Heart right ventricle (tissue), 16 donors: ENCODE results near the gene MYCBP2. TPM values are rescaled to one million over a fixed set of nuclear protein-coding genes. Genes with fewer than 3 reads are reported as not detected.
A peak's percentile ranks its signal among the peaks of the same experiment; 100 is the strongest.

Experiments used
- ATAC-seq, 8 donors: fragments of 200-7000 bp; cut with Tn5 transposase; one replicate each; pipeline ENCODE4 v1.9.1; 2020; ENCODE audit warnings: mild to moderate bottlenecking in 8 of 8, moderate library complexity in 8 of 8, moderate number of reproducible peaks in 1 of 8
- DNase-seq, 2 donors: peaks; one replicate each; pipeline ENCODE4 v3.0.0-alpha.2; 2020
- H3K27ac ChIP-seq, 10 donors: fragments of 200-600 bp; sonication (generic) in 2 of 10; one replicate each; pipeline versions ENCODE4 v1.5.0 to v1.8.0; 2020 to 2022; ENCODE audit warnings: mild to moderate bottlenecking in 3 of 10
- H3K27me3 ChIP-seq, 7 donors: fragments of 200-600 bp; one replicate each; pipeline ENCODE4 v1.8.0; 2021 to 2022; ENCODE audit warnings: mild to moderate bottlenecking in 2 of 7
- H3K36me3 ChIP-seq, 9 donors: fragments of 200-600 bp; sonication (generic) in 1 of 9; one replicate each; pipeline versions ENCODE4 v1.5.0 to v1.8.0; 2020 to 2022; ENCODE audit warnings: mild to moderate bottlenecking in 2 of 9
- H3K4me1 ChIP-seq, 9 donors: fragments of 200-600 bp; sonication (generic) in 1 of 9; one replicate each; pipeline versions ENCODE4 v1.5.0 to v1.8.0; 2020 to 2022; ENCODE audit warnings: mild to moderate bottlenecking in 4 of 9
- H3K4me3 ChIP-seq, 10 donors: fragments of 200-600 bp; sonication (generic) in 2 of 10; one replicate each; pipeline versions ENCODE4 v1.5.0 to v1.8.0; 2020 to 2022; ENCODE audit warnings: mild to moderate bottlenecking in 7 of 10, moderate library complexity in 2 of 10
- H3K9me3 ChIP-seq, 11 donors: fragments of 200-600 bp in 10 of 11; sonication (generic) in 2 of 11; one replicate each; pipeline versions ENCODE4 v1.5.0 to v1.8.0; 2013 to 2022; ENCODE audit warnings: mild to moderate bottlenecking in 2 of 11, control low read depth in 1 of 11, moderate library complexity in 1 of 11
- WGBS, 2 donors: extraction: QIAGEN DNeasy Blood & Tissue Kit; methylation state at CpG; one replicate each; pipeline ENCODE4 v1.1.7; 2013; ENCODE audit warnings: inconsistent platforms in 1 of 2; 5-methylcytosine and 5-hydroxymethylcytosine counted together
- intact Hi-C, 10 donors: fragments of 100-400 bp; cut with DNase I; formaldehyde crosslinking; loops; one replicate each; pipeline versions ENCODE4 v1.11.1 to v1.14.2; 2022
- polyA plus RNA-seq, 2 donors: library from polyadenylated mRNA; stranded (reverse); fragments of 200-250 nt; gene quantifications; one replicate each; pipeline ENCODE4 v1.2.3, GENCODE V29; 2013
- total RNA-seq, 10 donors: library from RNA; stranded (reverse); fragmentation: NEBNext Ultra II Directional in 3 of 10; extraction: Animal tissue kit (Norgen Biotek cat#: 25700) in 3 of 10; gene quantifications; one replicate each; pipeline versions ENCODE4 v1.2.1 to v1.2.4, GENCODE V29; 2021 to 2023
- TF ChIP-seq, protein P1 (sequence below), 9 donors: fragments of 200-600 bp; sonication (generic) in 2 of 9; IDR thresholded peaks; one replicate each; pipeline versions ENCODE4 v1.5.0 to v1.8.0; 2021 to 2022; ENCODE audit warnings: antibody characterized with exemption in 9 of 9, mild to moderate bottlenecking in 5 of 9, moderate library complexity in 1 of 9
- donor health status: Arrhythmogenic right ventricular cardiomyopathy.
- donor health status: ischemic (EF 13 %, LVEDD 7.1; RV severe dilation, severe dysfunction).
- donor health status: healthy with polysubstance abuse.
- donor health status: DM: no; HTN: yes; CAD: no.
- donor health status: DM: no; HTN: no; CAD: no.
- donor health status: ischemic (EF 25% LVEDD 6.9; RV normal size, moderate dysfunction).
- donor health status: ischemic (EF 25% LVEDD 5.7; RV mildly dilated, moderate dysfunction).
- donor health status: healthy.
- donor health status: DM: yes; HTN: yes; CAD: no.
- donor health status: Ischemic cardiomyopathy.
- donor health status: ischemic (EF 35%, LVEDD 5.7; RV mildly dilated, moderate dysfunction).
- donor health status: nonischemic (EF 11% LVEDD 7.7; RV severe dilation, severe dysfunction).
- donor health status: DM: yes; HTN: yes; CAD: no.
- donor health status: PGD.
- donor health status: ischemic (EF 29% LVEDD 5.4; RV normal size, mild dysfunction).
- donor health status: nonischemic (EF 23%, LVEDD 6.1; RV moderate dilation, normal function).

MYCBP2 gene
- total and polyA plus RNA-seq, 12 donors = 18.6 to 70.7 (median 52.4) TPM

DNA sequence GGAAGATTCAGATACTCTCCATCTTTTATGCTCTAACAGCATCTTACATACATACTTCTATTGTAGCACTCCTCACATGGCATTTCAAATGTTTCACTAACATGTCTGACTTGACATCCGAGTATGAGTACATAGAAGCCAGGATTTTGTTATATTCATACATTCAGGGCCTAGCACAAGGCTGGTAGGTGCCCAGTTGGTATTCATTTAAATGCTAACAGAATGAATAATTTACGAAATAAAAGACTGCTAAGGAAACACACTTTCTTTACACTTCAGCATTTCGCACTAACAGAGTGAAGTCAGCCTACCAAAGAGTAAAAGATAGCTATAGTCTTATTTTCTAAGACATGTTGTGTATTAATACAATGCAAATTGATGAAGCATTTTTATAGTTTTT, 232.1 kb downstream of the MYCBP2 start:
- Histone ChIP-seq H3K27me3 (no peaks in the 10 kb centered on the region), H3K36me3 (peaks cover 0 to 100% (median 33%) of the 10 kb centered on the region in 9 donors), H3K27ac (no peak overlapping the region), H3K4me1 (no peaks in the 10 kb centered on the region), H3K4me3 (no peak overlapping the region), H3K9me3 (no peaks in the 10 kb centered on the region)
- TF ChIP-seq, protein P1, sequence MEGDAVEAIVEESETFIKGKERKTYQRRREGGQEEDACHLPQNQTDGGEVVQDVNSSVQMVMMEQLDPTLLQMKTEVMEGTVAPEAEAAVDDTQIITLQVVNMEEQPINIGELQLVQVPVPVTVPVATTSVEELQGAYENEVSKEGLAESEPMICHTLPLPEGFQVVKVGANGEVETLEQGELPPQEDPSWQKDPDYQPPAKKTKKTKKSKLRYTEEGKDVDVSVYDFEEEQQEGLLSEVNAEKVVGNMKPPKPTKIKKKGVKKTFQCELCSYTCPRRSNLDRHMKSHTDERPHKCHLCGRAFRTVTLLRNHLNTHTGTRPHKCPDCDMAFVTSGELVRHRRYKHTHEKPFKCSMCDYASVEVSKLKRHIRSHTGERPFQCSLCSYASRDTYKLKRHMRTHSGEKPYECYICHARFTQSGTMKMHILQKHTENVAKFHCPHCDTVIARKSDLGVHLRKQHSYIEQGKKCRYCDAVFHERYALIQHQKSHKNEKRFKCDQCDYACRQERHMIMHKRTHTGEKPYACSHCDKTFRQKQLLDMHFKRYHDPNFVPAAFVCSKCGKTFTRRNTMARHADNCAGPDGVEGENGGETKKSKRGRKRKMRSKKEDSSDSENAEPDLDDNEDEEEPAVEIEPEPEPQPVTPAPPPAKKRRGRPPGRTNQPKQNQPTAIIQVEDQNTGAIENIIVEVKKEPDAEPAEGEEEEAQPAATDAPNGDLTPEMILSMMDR (IDR thresholded peaks at IDR 0.05) = no peak
- no peak for DNase-seq
- no peak for ATAC-seq
- WGBS, 2 donors = 98% methylated on average over 3 of the region's 3 CpGs
- intact Hi-C loops = no loop called here

DNA sequence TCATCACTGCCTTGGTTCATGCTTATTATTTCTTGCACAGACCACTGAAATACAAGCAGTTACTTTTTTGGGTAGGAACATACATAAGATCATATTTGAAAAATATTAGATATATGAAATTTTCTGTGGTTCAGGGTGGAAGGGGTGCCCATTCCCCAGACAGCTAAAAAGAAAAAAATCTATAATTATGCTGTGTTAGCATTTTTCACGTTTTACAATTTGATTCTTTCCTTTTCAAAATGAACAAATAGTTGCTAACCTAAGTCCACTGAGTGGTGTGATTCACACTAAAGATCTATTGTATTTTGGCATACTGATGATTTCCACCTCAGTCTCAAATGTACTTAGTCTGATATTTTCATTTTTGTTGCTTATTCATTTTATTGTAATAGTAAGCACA, 233.2 kb downstream of the MYCBP2 start:
- WGBS, 2 donors = 80 to 86% methylated on average over 1 of the region's 1 CpG
- DNase-seq (no peak), ATAC-seq (no peak)
- no peak overlapping the region for H3K27ac ChIP-seq
- intact Hi-C loops = no loop called here
- no peaks in the 10 kb centered on the region for H3K4me1 ChIP-seq
- H3K36me3 ChIP-seq = peaks cover 0 to 100% (median 33%) of the 10 kb centered on the region in 9 donors
- no peaks in the 10 kb centered on the region for H3K9me3 ChIP-seq
- no peak overlapping the region for H3K4me3 ChIP-seq
- TF ChIP-seq, protein P1 (IDR thresholded peaks at IDR 0.05) = no peak
- H3K27me3 ChIP-seq = no peaks in the 10 kb centered on the region

DNA sequence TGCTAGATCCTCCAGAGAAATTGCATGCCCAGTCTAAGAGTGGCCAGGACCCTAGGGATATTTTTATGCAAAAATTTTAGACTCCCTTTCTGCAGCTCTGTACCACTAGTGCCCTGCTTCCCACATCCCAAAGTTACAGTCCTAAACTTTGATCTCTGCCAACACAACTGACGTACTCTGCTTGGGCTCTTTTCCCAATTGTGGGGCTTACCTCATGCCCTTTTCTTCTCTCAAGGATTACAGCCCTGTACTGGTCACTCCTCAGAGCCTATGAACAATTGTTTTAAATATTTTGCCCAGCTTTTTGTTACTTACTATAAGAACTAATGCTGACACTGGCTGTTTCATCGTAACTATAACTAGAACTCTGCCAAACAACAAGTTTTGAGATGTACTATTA, 242.1 kb downstream of the MYCBP2 start:
- H3K4me1 ChIP-seq = no peaks in the 10 kb centered on the region
- peaks cover 0 to 99% (median 41%) of the 10 kb centered on the region in 9 donors for H3K36me3 ChIP-seq
- H3K9me3 ChIP-seq = peaks cover 0 to 7% (median 0%) of the 10 kb centered on the region in 11 donors
- WGBS, 2 donors = 94 to 97% methylated on average over 2 of the region's 2 CpGs
- H3K4me3 ChIP-seq = no peak overlapping the region
- DNase-seq = peak in 1 of 2 donors; percentile 5
- ATAC-seq = peak in 4 of 8 donors; percentile 44 to 85 (median 80)
- H3K27ac ChIP-seq = no peak overlapping the region
- intact Hi-C loops = no loop called here
- TF ChIP-seq, protein P1 (IDR thresholded peaks at IDR 0.05) = no peak
- H3K27me3 ChIP-seq = no peaks in the 10 kb centered on the region

DNA sequence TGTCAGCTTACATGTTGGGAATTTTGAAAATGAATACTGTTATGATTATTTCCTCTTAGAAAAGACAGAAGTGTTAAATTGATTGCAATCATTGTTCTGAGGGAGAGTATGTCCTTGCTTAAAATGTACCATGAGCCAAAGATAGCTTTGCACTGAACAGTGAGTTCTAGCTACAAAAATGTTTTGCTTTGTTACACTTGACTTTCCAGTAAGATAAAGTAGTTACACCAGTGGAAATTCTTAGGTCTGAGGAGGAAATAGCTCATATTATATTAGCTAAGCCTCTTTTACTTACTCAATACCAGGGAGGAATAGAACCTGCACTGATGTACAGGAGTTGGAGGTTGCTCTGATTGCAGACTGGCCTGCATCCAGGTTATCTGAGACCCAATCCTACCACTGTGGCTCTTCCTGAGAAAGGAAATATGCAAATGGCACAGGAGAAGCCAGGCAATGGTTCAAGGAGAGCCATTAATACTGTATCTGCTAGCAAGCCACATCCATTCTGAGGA, 246.9 kb downstream of the MYCBP2 start:
- H3K4me1 ChIP-seq = no peaks in the 10 kb centered on the region
- DNase-seq = no peak
- no peak overlapping the region for H3K4me3 ChIP-seq
- H3K27me3 ChIP-seq = no peaks in the 10 kb centered on the region
- intact Hi-C loops = loop anchor here in 1 of 10 donors (10.0 kb wide), 1 partner anchor 95 kb away; no protein-coding TSS in a partner anchor
- peaks cover 0 to 100% (median 70%) of the 10 kb centered on the region in 9 donors for H3K36me3 ChIP-seq
- peak in 2 of 8 donors; percentile 31 to 69 for ATAC-seq
- H3K9me3 ChIP-seq = no peaks in the 10 kb centered on the region
- no peak overlapping the region for H3K27ac ChIP-seq
- TF ChIP-seq, protein P1 (IDR thresholded peaks at IDR 0.05) = no peak
